HG03469 (cell line): ENCODE data around the gene AFF1.
"Not testable (repeated sequence)": the region's sequence is repeated elsewhere in the genome, so short reads cannot be mapped to it uniquely, and the experiment has no call there.

Experiments
- ATAC-seq: cut with Tn5 transposase; IDR thresholded peaks from one replicate; pipeline ENCODE4 v1.9.1; 2021; ENCODE audit warnings: mild to moderate bottlenecking, moderate library complexity, moderate number of reproducible peaks; ENCODE audit not compliant: unreplicated experiment

AFF1 gene

DNA sequence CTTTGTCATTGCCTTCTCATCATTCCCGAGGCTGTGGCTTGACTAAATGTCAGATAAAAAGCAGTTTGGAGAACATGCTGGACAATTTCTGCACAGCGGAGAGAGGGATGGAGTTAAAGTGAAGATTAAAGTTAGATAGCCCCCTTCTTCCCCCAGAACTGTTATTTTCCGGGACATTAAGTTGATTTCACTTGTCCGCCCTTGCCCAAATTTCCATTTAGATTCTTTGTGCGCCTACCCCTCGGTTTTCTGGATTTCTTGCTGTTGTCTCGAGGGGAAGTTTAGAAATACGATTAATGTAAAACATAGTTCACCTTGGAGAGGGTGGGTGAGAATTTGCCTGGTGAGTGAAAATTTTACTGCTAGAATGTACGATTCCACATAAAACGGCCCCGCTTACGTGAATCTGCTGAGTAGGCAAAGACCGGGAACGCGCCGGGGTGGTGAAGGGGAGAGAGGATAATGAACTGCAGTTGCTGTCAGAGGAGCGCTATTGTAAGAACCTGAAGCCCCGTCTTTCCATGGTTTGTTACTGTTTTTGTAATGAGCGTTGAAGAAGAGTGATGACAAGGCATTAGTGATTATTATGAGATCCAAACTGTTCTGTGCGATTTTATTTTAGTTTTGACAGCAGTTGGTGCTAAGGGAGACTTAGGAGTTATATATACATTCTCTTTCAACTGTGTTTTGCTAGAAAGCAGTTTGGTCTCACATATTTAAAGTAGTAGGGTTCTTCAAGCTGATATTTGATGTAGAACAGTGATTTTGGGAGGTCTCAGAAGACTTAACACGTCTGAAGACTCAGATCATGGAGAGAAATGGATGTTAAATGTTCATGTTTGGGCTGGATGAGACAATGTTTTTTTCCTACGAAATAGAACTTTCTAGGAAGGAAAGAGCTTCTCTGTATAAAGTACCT is 73.0 kb downstream of the AFF1 start:
- ATAC-seq = no peak

- no peak for ATAC-seq
Observed at GRCh38 chr4:87009095-87009648, 74.4 kb downstream of the AFF1 start.

DNA sequence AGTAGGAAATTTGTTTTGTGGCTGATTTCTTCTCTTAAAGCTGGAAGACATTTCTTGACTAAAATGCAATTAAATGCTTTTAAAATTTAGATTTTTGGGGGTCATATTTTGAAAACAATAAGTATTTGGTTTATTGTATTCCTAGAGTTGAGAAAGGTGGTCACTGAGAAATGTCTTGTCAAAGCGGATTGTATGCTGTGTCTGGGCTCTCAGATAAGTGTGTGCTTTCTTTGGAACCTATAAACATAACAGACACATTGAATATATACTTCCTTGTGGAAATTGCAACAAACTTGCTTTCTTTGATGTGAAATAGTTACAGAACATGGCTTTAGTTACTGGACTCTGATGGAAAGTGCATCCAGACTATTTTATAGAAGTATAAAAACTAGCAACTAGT is 75.4 kb downstream of the AFF1 start:
- no peak for ATAC-seq

GRCh38 chr4:87011340-87012034 is 76.7 kb downstream of the AFF1 start:
- ATAC-seq = no peak

DNA sequence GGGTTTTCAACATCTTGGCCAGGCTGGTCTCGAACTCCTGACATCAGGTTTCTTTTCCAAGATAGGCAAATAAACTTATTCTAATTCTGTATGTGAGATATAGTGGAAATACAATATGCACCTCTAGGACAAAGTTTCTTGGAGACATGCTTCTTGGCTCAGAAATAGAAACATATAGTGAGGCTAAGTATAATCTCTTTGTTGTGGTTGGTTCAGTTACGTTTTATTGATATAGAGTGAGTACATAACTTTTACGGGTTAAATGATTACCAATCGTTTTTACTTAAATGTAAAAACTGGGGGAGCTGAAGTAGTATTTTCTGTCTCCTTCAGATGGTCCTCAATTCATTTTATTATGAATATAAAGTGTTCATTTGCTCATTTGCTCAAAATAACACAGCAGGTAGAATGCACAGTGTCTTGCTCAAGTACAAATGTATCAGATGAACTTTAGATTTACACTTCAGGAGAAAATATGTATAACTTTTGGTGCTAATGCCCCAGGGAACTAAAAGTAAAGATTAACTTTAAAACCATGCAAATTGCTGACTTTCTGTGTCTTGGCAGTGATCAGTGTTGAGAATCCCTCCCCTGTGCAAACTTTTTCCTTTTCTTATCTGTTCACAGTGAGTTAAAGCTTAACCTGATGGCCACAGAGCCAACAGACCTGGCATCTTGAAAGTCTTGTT is 77.6 kb downstream of the AFF1 start:
- ATAC-seq = peak; percentile 42

GRCh38 chr4:87012954-87013308 is 78.1 kb downstream of the AFF1 start:
- ATAC-seq = not testable (repeated sequence)

DNA sequence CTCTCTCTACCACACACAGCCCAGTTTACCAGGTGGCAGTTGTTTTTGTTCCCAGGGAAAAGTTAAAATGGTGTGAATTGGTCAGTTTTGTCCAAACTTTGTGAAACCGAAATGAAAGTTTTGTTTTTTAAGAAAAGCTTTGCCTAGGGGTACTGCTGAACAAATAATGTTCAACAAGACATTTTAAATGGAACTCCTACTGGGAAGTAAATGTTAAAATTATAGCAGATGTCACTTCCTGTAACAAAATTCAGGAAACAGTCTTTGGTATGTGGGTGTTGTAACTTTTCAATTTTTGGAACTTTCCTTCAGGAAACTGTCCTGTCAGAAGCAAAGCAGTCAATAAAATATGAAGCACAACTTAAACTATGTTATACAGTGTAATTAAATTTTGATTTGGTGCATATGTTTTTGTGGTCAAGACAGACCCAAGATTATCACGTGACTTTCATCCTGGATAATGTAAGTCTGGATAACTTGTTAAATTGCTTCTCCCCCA is 79.5 kb downstream of the AFF1 start:
- ATAC-seq = no peak

GRCh38 chr4:87015416-87015815 is 80.6 kb downstream of the AFF1 start:
- no peak for ATAC-seq

GRCh38 chr4:87017580-87018342 is 83.0 kb downstream of the AFF1 start:
- no peak for ATAC-seq

DNA sequence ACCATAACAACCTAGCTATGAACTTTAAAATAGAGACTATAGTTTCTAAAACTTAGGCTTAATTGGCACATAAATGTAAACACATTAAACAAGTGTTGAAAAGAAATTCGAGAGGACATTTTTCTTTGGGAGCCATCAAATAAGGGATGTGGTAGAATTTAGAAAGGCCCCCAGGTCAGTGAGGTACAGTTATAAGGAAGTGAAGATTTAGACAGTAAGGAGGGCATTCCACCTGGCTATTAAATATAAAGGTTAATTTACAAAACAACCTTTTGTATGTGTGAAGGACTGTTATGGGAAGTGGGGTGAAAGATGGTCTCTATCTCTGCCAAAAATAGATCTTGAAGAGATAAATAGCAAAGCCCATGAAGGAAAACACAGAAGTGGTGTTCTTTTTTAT is 83.9 kb downstream of the AFF1 start:
- no peak for ATAC-seq

GRCh38 chr4:87019246-87019791 is 84.5 kb downstream of the AFF1 start:
- ATAC-seq = no peak

DNA sequence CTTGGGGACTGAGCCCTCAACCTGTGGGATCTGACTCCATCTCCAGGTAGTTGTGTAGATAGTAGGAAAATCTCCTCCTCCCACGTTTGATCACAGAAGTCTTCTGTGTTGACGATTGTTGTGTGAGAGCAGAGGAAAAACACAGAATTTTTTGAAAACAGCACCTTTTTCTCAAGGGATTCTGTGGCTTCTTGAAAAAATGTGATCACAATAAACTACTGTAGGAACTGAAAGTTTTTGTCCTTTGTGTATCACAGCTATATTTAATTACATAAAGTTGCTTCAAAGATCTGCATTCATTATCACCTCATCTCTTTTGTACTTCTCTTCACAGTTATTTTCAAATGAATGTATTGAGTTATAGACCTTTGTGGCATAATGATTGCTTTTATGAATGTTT is 85.1 kb downstream of the AFF1 start:
- ATAC-seq = no peak

GRCh38 chr4:87024201-87024600 is 89.4 kb downstream of the AFF1 start:
- ATAC-seq = no peak

GRCh38 chr4:87025023-87025613 is 90.3 kb downstream of the AFF1 start:
- ATAC-seq = no peak

DNA sequence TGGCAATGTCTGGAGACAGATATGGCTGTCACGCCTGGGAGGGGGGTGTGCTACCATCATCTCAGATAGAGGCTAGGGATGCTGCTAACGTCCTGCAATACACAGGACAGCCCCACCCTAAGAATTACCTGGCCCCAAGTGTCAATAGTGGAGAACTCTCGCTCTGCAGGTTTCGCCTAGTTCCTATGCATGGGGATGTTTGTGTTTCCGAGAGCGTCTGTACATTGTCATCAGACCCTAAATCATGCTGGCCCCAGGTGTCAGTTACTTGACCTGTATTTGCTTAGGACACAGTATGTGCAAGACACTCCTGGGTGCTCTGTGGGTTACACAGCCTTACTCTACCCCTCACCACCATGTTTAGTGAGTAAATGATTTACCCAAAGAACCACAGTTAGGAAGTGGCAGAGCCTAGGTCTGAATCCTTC is 90.8 kb downstream of the AFF1 start:
- peak; percentile 44 for ATAC-seq

GRCh38 chr4:87026800-87027495 is 92.1 kb downstream of the AFF1 start:
- peak; percentile 91 for ATAC-seq

DNA sequence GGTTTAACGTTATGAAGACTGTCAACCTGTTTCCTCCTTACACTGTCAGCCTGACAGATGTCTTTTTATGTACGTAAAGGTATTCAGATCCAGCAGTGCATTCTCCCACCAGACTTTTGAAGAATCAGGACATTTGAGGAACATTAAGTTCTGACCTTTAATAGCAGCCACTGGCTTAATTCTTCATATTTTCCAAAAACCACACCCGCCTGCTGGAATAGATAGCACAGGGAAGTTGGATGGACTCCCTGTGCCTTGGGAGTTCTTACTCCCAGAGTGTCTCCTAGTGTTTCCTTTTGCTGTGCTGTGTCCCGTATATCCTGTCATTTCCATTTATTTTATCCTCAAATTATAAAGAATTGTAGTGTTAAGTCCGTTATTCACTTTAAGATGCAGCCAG is 94.5 kb downstream of the AFF1 start:
- no peak for ATAC-seq

- no peak for ATAC-seq
Observed at GRCh38 chr4:87030124-87030523, 95.3 kb downstream of the AFF1 start.
